K562 (cell line): Measurements from ENCODE around the gene TFB2M. TPM values are rescaled to one million over a fixed set of nuclear protein-coding genes. Genes with fewer than 3 reads are reported as not detected.

Experiments
- CBFB ChIP-seq: sonication (generic); formaldehyde crosslinking; IDR thresholded peaks from 2 replicates; pipeline ENCODE4 v1.4.0; 2020; ENCODE audit warnings: mild to moderate bottlenecking, missing genetic modification reagents
- FOS ChIP-seq: IDR thresholded peaks from 3 replicates; pipeline ENCODE4 v1.6.1; 2011; ENCODE audit not compliant: insufficient read length; ENCODE audit errors: extremely low read depth
- RHOXF2B ChIP-seq: fragments of 250-450 bp; sonication (Bioruptor Pico); conservative IDR thresholded peaks from 2 replicates; pipeline ENCODE4 v1.5.1; 2021
- SAP30 ChIP-seq: fragments of 200-600 bp; sonication (generic); IDR thresholded peaks from 2 replicates; pipeline ENCODE4 v1.6.1; 2012; ENCODE audit warnings: borderline replicate concordance, low read depth, mild to moderate bottlenecking, moderate library complexity, low read length, control low read depth, inconsistent platforms; ENCODE audit not compliant: insufficient read depth, poor library complexity, severe bottlenecking
- STAT5A ChIP-seq: IDR thresholded peaks from 2 replicates; pipeline ENCODE4 v1.6.1; 2012; ENCODE audit warnings: low read length, inconsistent platforms, borderline replicate concordance
- TCF7 ChIP-seq: sonication (generic); IDR thresholded peaks from 2 replicates; pipeline ENCODE4 v1.6.1; 2016; ENCODE audit warnings: antibody characterized with exemption, borderline replicate concordance
- TEAD4 ChIP-seq, 2 experiments: sonication (generic) in 1 of 2; formaldehyde crosslinking in 1 of 2; IDR thresholded peaks; 2 replicates each; pipeline versions ENCODE4 v1.6.1 to v1.8.0; 2012 to 2022; ENCODE audit warnings: borderline replicate concordance in 1 of 2, inconsistent platforms in 1 of 2, low read length in 1 of 2, mild to moderate bottlenecking in 1 of 2, missing genetic modification reagents in 1 of 2
- YBX1 ChIP-seq: fragments of 450-650 bp; IDR thresholded peaks from 2 replicates; pipeline ENCODE4 v1.7.1; 2016; ENCODE audit warnings: mild to moderate bottlenecking
- ZNF232 ChIP-seq: sonication (generic); formaldehyde crosslinking; IDR thresholded peaks from 2 replicates; pipeline ENCODE4 v1.8.0; 2022; ENCODE audit warnings: mild to moderate bottlenecking, missing genetic modification reagents
- ZNF263 ChIP-seq: sonication (generic); formaldehyde crosslinking; IDR thresholded peaks from 2 replicates; pipeline ENCODE4 v1.8.0; 2022; ENCODE audit warnings: mild to moderate bottlenecking, missing genetic modification reagents, borderline replicate concordance
- ZNF586 ChIP-seq: fragments of 450-650 bp; formaldehyde crosslinking; conservative IDR thresholded peaks from 2 replicates; pipeline ENCODE4 v1.4.0; 2020; ENCODE audit warnings: mild to moderate bottlenecking, moderate library complexity
- polyA plus RNA-seq, 8 experiments: library from polyadenylated mRNA; depleted of rRNA in 4 of 8; stranded (reverse) in 5 of 8; unstranded in 3 of 8; fragments of >200 nt; fragmentation: Nextera tagmentation in 2 of 8; fragmentation: Illumina TruSeq in 1 of 8; extraction: Ambion mirVana in 2 of 8; extraction: Trizol in 1 of 8; gene quantifications; 2 replicates each; pipeline versions ENCODE4 v1.2.1 to v1.2.3, GENCODE V29; 2011 to 2014; ENCODE audit warnings: inconsistent platforms in 1 of 8, missing spikeins in 1 of 8
- total RNA-seq, 7 experiments: library from RNA; depleted of rRNA in 6 of 7; stranded (reverse); fragments of >200 nt in 6 of 7; fragmentation: Illumina TruSeq in 2 of 7; extraction: Trizol in 2 of 7; gene quantifications; 2 replicates each; pipeline versions ENCODE4 v1.2.1 to v1.2.3, GENCODE V29; 2011 to 2021; ENCODE audit warnings: low replicate concordance in 1 of 7
- TF ChIP-seq, protein P1 (sequence below): fragments of 200-800 bp; sonication (Bioruptor generic); IDR thresholded peaks from 2 replicates; pipeline ENCODE4 v1.6.1; 2016; ENCODE audit warnings: missing genetic modification characterization, missing compliant biosample characterization
- TF ChIP-seq, protein P2 (sequence below): fragments of 250-450 bp; sonication (Bioruptor Pico); IDR thresholded peaks from 2 replicates; pipeline ENCODE4 v1.8.0; 2021; ENCODE audit warnings: moderate library complexity, mild to moderate bottlenecking, inconsistent platforms
- TF ChIP-seq, protein P3 (sequence below): sonication (generic); formaldehyde crosslinking; IDR thresholded peaks from 2 replicates; pipeline ENCODE4 v1.8.1; 2023; ENCODE audit warnings: mild to moderate bottlenecking, missing genetic modification reagents
- TF ChIP-seq, protein P4 (sequence below): fragments of 450-650 bp; formaldehyde crosslinking; IDR thresholded peaks from 2 replicates; pipeline ENCODE4 v1.4.0; 2020; ENCODE audit warnings: mild to moderate bottlenecking, moderate library complexity
- TF ChIP-seq, protein P5 (sequence below): sonication (generic); formaldehyde crosslinking; IDR thresholded peaks from 2 replicates; pipeline ENCODE4 v1.8.1; 2023; ENCODE audit warnings: mild to moderate bottlenecking, missing genetic modification reagents

Gene TFB2M
- total and polyA plus RNA-seq, 9 of the 15 experiments (the other 6 are each of a cell fraction or from before 2014, with no cell fraction given), result 55.1 to 162 (median 70.6) TPM

DNA sequence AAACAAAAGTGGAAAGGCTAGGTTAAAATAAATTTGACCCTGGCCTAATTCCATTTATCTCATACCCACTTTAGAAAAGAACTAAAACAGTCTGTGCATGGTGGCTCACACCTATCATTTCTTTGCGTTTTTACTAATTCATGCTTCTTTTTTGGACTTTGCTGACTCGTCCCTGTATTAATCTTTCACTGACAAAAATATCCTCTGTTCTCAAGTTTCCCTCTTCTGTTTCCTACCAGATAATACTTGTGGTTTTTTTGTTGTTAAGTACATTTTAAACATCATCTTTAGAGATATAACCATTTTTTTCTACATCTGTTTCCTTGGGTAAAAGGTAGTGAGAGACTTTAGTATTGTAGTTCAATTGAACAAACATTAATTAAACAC, 11.7 kb upstream of the TFB2M start (continued):
- no peak for TF ChIP-seq ZNF263
- TF ChIP-seq, protein P1, sequence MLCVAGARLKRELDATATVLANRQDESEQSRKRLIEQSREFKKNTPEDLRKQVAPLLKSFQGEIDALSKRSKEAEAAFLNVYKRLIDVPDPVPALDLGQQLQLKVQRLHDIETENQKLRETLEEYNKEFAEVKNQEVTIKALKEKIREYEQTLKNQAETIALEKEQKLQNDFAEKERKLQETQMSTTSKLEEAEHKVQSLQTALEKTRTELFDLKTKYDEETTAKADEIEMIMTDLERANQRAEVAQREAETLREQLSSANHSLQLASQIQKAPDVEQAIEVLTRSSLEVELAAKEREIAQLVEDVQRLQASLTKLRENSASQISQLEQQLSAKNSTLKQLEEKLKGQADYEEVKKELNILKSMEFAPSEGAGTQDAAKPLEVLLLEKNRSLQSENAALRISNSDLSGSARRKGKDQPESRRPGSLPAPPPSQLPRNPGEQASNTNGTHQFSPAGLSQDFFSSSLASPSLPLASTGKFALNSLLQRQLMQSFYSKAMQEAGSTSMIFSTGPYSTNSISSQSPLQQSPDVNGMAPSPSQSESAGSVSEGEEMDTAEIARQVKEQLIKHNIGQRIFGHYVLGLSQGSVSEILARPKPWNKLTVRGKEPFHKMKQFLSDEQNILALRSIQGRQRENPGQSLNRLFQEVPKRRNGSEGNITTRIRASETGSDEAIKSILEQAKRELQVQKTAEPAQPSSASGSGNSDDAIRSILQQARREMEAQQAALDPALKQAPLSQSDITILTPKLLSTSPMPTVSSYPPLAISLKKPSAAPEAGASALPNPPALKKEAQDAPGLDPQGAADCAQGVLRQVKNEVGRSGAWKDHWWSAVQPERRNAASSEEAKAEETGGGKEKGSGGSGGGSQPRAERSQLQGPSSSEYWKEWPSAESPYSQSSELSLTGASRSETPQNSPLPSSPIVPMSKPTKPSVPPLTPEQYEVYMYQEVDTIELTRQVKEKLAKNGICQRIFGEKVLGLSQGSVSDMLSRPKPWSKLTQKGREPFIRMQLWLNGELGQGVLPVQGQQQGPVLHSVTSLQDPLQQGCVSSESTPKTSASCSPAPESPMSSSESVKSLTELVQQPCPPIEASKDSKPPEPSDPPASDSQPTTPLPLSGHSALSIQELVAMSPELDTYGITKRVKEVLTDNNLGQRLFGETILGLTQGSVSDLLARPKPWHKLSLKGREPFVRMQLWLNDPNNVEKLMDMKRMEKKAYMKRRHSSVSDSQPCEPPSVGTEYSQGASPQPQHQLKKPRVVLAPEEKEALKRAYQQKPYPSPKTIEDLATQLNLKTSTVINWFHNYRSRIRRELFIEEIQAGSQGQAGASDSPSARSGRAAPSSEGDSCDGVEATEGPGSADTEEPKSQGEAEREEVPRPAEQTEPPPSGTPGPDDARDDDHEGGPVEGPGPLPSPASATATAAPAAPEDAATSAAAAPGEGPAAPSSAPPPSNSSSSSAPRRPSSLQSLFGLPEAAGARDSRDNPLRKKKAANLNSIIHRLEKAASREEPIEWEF (CRISPR knock-in tag), result no peak; the same call in 1 of the 2 replicates
- TF ChIP-seq, protein P2, sequence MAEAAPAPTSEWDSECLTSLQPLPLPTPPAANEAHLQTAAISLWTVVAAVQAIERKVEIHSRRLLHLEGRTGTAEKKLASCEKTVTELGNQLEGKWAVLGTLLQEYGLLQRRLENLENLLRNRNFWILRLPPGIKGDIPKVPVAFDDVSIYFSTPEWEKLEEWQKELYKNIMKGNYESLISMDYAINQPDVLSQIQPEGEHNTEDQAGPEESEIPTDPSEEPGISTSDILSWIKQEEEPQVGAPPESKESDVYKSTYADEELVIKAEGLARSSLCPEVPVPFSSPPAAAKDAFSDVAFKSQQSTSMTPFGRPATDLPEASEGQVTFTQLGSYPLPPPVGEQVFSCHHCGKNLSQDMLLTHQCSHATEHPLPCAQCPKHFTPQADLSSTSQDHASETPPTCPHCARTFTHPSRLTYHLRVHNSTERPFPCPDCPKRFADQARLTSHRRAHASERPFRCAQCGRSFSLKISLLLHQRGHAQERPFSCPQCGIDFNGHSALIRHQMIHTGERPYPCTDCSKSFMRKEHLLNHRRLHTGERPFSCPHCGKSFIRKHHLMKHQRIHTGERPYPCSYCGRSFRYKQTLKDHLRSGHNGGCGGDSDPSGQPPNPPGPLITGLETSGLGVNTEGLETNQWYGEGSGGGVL (CRISPR knock-in tag), result no peak
- TF ChIP-seq CBFB (CRISPR knock-in tag), result no peak
- TF ChIP-seq YBX1, result no peak
- TF ChIP-seq, protein P3, sequence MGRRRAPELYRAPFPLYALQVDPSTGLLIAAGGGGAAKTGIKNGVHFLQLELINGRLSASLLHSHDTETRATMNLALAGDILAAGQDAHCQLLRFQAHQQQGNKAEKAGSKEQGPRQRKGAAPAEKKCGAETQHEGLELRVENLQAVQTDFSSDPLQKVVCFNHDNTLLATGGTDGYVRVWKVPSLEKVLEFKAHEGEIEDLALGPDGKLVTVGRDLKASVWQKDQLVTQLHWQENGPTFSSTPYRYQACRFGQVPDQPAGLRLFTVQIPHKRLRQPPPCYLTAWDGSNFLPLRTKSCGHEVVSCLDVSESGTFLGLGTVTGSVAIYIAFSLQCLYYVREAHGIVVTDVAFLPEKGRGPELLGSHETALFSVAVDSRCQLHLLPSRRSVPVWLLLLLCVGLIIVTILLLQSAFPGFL, result no peak
- TF ChIP-seq ZNF586 (CRISPR knock-in tag), result no peak
- TF ChIP-seq STAT5A, result peak; percentile 70
- no peak for TF ChIP-seq RHOXF2B (CRISPR knock-in tag)
- TF ChIP-seq TCF7, result no peak
- TF ChIP-seq ZNF232 (CRISPR knock-in tag), result no peak
- TF ChIP-seq, protein P4, sequence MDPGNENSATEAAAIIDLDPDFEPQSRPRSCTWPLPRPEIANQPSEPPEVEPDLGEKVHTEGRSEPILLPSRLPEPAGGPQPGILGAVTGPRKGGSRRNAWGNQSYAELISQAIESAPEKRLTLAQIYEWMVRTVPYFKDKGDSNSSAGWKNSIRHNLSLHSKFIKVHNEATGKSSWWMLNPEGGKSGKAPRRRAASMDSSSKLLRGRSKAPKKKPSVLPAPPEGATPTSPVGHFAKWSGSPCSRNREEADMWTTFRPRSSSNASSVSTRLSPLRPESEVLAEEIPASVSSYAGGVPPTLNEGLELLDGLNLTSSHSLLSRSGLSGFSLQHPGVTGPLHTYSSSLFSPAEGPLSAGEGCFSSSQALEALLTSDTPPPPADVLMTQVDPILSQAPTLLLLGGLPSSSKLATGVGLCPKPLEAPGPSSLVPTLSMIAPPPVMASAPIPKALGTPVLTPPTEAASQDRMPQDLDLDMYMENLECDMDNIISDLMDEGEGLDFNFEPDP, result no peak
- no peak for TF ChIP-seq SAP30
- peak; percentile 94 for TF ChIP-seq TEAD4 (IDR thresholded peaks at IDR 0.05; ENCODE audit: low read length)
- no peak for TF ChIP-seq TEAD4 (CRISPR knock-in tag; IDR thresholded peaks at IDR 0.05; ENCODE audit: borderline replicate concordance)
- TF ChIP-seq, protein P5, sequence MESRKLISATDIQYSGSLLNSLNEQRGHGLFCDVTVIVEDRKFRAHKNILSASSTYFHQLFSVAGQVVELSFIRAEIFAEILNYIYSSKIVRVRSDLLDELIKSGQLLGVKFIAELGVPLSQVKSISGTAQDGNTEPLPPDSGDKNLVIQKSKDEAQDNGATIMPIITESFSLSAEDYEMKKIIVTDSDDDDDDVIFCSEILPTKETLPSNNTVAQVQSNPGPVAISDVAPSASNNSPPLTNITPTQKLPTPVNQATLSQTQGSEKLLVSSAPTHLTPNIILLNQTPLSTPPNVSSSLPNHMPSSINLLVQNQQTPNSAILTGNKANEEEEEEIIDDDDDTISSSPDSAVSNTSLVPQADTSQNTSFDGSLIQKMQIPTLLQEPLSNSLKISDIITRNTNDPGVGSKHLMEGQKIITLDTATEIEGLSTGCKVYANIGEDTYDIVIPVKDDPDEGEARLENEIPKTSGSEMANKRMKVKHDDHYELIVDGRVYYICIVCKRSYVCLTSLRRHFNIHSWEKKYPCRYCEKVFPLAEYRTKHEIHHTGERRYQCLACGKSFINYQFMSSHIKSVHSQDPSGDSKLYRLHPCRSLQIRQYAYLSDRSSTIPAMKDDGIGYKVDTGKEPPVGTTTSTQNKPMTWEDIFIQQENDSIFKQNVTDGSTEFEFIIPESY, result peak; percentile 62; the same call in 1 of the 2 replicates
- TF ChIP-seq FOS, result no peak
